HG02840 (cell line): Measurements from ENCODE around the gene ZNF135.

Experiments used
- ATAC-seq: cut with Tn5 transposase; IDR thresholded peaks from one replicate; pipeline ENCODE4 v1.9.1; 2021; ENCODE audit warnings: mild to moderate bottlenecking, moderate library complexity, moderate number of reproducible peaks; ENCODE audit not compliant: unreplicated experiment, low FRiP score

Gene ZNF135

DNA sequence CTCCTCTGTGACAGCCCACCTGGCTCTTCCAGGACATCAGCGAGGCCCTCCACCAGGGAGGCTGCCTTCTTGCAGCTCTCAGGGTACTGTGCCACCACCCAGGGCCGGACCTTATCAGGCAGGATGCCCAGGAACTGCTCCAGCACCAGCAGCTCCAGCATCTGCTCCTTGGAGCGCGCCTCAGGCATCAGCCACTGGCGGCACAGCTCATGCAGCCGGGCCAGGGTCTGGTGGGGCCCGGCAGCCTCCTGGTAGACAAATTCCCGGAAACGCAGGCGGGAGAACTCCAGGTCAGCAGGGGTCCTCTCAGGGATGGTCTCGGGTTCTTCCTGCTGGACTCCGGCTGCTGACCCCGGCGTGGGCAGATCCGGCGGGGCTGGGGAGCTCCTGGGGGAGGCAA lies 30.8 kb downstream of the ZNF135 start:
- no peak for ATAC-seq

DNA sequence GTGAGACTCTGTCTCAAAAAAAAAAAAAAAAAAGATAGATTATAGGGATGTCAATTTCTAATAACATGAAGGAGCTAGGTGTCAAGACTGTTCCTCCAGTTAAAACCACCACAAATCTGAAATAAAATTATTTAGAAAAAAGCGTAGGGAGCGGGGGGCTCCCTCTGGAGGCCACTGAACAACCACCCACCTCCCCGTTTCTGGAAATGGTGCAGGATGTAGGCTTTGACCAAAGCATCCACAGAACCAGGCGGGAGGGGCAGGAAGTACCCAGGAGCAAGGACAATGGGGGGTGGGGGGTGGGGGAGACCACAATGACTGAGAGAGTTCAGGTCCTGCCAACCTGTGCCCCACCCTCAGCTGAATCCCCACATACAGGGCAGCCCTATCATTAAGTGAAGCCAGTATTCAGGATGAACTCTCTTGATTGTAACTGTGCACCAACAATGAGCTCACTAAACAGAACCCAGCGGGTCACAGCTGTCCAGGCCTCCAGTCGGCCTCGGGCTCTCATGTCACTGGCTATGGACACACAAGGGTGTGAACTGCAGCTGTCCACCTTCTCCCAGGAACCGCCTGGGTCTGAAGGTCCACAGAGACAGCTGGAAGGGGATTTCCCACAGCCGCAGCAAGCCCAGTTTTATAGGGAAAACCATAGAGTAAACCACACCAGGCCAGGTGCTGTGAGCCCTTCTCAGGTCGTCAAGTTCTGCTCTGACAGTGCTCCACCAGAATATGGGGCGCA lies 32.3 kb downstream of the ZNF135 start:
- ATAC-seq = no peak

DNA sequence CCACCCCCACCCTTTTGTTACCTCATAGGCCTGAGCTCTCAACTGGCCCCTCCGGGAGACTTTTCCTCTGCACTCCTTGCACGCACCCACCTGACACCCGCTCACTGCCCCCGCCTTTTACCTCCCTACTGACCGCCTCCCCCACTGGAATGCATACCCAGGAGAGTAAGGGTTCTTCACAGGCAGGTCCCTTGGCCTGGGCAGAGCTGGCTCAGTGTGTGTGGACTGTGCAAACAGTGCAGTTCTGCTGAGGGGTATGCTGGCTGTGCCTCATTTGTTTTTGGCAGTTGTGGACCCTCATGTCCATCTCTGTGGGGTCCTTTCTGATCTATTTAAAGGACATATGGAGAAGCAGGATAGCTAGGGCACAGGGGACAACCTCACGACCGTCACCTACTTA lies 34.0 kb downstream of the ZNF135 start:
- ATAC-seq = no peak

DNA sequence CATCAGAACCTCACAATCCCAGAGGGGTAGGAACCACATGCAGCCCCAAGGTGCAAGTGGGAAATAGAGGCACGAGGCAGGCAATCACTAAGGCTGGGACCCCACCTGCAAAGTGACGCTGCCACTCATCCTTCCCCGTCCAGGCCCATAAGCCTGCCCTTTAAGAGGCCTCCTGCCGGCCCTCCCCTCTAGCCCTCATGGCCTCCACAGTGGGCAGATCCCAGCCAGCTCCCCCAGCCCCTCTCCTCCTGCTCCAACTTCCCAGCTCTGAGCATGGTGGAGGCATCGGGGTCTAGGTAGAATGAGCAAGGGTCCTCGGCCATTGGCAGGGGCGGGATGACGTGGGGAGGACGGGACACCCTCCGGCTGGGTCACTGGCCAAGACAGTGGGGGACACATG lies 36.2 kb downstream of the ZNF135 start:
- ATAC-seq = no peak

DNA sequence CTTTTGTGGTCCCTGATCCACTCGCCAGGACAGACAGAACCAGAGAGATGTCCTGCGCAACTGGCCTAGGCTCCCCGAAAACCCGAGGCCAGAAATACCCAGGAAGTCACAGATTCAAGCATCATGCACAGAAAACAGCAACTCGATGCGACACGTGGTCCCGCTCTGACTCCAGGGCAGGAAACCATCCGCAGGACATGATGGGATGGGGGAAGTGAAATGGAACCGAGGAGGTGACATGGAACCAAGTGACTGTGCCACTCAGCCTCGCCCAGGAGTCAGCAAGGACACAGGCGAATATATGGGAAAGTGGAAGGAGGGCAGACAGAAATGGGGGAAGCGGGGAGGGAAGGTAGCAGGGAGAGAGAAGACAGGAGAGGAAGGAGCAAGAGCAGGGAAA lies 37.8 kb downstream of the ZNF135 start:
- no peak for ATAC-seq

GRCh38 chr19:58097349-58097748 lies 38.3 kb downstream of the ZNF135 start:
- ATAC-seq = no peak

GRCh38 chr19:58097781-58098681 lies 38.9 kb downstream of the ZNF135 start, which contains the start of gene ZSCAN18:
TSS of gene ZSCAN18 (minus strand) at chr19:58098231. CDS start at chr19:58090267, 7,964 bp downstream.
- no peak for ATAC-seq

DNA sequence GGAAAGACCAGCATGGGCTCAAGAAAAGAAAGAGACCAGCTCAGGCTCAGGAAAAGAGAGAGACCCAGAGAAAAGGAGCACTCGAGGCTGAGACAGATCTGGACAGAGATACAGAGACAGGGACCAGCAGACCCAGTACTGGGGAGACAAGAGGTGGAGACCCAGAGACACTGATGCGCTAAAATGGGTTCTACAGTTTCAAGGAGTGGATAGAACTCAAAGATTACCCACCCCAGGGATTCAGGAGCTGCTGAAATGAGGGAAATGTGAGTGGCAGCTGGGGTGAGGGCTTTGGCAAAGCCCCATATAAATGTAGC lies 39.6 kb downstream of the ZNF135 start:
- ATAC-seq = no peak

DNA sequence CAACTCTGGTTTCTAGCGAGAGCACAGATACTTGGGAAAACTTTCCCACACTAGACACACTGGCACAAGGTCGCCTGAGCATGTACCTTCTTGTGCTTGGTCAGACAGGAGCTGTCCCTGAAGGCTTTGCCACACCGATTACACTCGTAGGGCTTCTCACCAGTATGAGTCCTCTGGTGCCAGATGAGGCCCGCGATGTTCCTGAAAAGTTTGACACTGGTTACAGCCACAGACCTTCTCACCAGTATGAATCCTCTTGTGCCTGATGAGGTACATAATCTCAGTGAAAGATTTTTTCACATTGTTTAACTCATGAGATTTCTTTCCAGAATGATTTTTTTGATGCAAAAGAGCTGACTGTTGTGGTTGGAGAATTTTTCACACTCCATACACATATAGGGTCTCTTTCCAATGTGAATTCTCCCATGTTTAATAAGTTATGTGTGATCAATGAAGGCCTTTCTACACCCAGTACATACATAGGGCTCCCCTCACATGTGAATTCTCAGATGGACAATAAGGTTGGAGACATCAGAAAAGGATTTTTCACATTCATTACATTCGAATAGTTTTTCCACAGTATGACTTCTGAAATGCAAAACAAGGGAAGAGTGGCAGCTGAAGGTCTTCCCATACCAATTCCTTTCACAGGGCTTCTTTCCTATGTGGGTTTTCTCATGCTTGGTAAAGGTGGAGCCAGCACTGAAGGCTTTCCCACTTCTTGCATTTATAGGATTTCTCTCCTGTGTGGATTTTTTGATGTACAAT lies 48.9 kb downstream of the ZNF135 start:
- no peak for ATAC-seq

DNA sequence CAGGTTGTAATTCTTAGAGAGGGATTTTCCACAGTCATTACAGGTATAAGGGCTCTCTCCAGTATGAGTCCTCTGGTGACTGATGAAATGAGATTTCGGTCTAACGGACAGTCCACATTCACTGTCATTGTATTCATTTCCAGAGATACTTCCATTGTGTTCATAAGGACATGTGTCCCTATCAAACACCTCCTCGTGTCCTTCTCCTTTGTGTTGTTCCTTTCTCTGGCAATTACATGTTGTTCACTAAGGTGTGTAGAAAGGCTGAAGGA lies 49.4 kb downstream of the ZNF135 start:
- ATAC-seq = no peak

- ATAC-seq = no peak
Measured at GRCh38 chr19:58117841-58118575, 58.9 kb downstream of the ZNF135 start.

DNA sequence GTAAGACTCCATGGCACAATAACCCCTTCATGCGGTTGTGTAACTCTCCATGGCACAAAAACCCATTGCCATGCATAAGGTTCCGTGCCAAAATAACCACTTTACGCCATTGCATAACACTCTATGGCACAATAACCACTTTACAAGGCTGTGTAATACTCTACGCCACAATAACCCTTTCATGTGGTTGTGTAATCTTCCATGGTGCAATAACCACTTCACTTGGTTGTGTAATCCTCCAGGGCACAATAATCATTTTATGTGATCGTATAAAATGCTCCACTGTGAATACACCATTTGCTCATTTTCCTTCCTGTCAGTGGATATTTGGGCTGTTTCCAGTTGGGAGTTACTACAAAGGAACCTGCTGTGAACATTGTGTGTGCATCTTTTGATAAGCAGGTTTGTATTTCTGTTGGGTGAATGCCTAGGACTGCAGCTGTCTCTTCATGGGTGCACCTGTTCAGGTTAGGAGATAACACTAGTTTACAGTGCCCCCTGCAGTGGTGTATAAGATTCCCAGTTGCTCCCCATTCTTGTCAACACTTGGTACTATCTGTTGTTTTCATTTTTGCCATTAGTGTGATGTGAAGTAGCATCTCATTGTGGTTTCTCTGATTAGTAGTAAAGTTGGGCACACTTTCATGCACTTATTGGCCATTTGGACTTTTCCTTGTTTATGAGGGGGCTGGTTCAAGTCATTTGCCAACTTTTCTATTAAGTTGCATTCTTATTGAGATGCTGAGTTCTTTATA lies 60.1 kb downstream of the ZNF135 start:
- ATAC-seq = no peak
